Forelimb muscle (tissue), 1 donor: ENCODE measurements around the gene RELA. TPM values are rescaled to one million over a fixed set of nuclear protein-coding genes. Genes with fewer than 3 reads are reported as not detected.
"Not testable (repeated sequence)": the region's sequence is repeated elsewhere in the genome, so short reads cannot be mapped to it uniquely, and the experiment has no call there.

Experiments
- DNase-seq: peaks from one replicate; pipeline ENCODE4 v3.0.0-alpha.2; 2013; ENCODE audit warnings: low read depth
- polyA plus RNA-seq: library from polyadenylated mRNA; unstranded; fragments of 120-200 nt; gene quantifications from one replicate; pipeline ENCODE4 v1.2.1, GENCODE V29; 2013; ENCODE audit not compliant: insufficient read length

The RELA gene
- polyA plus RNA-seq, 1 donor: 42.1 TPM

- DNase-seq: no peak
These were observed 12.8 kb downstream of the RELA start for GRCh38 chr11:65649656-65650546.

GRCh38 chr11:65648997-65649493 is 13.7 kb downstream of the RELA start:
- no peak for DNase-seq

GRCh38 chr11:65646958-65647701 is 15.6 kb downstream of the RELA start:
- no peak for DNase-seq

- no peak for DNase-seq
These were observed 16.3 kb downstream of the RELA start for GRCh38 chr11:65646288-65646957.

- DNase-seq: no peak
These were observed 17.0 kb downstream of the RELA start for GRCh38 chr11:65645710-65646109.

GRCh38 chr11:65644837-65645236 is 17.9 kb downstream of the RELA start:
- DNase-seq: no peak

GRCh38 chr11:65643971-65644370 is 18.7 kb downstream of the RELA start:
- DNase-seq: no peak

- DNase-seq: no peak
These were observed 20.6 kb downstream of the RELA start for GRCh38 chr11:65642014-65642671.

- DNase-seq: no peak
These were observed 21.3 kb downstream of the RELA start for GRCh38 chr11:65641297-65642013.

GRCh38 chr11:65640483-65641296 is 22.0 kb downstream of the RELA start:
- DNase-seq: no peak

GRCh38 chr11:65639623-65640482 is 22.9 kb downstream of the RELA start:
- DNase-seq: no peak

GRCh38 chr11:65639228-65639597 is 23.5 kb downstream of the RELA start:
- not testable (repeated sequence) for DNase-seq

- no peak for DNase-seq
These were observed 24.8 kb downstream of the RELA start, which contains the start of gene SIPA1 for GRCh38 chr11:65637794-65638419. TSS of gene SIPA1 (plus strand) at chr11:65638101. CDS start at chr11:65640922, 2,821 bp downstream.

- no peak for DNase-seq
These were observed 25.6 kb downstream of the RELA start for GRCh38 chr11:65637032-65637557.

GRCh38 chr11:65636108-65637031 is 26.3 kb downstream of the RELA start:
- no peak for DNase-seq

- DNase-seq: no peak
These were observed 27.6 kb downstream of the RELA start for GRCh38 chr11:65634905-65635731.
